Tibial nerve (tissue), 4 donors: ENCODE results near the gene CACNA1G.

ENCODE experiments used
- CTCF ChIP-seq, 5 experiments: fragments of 200-600 bp in 3 of 5; fragments of 450-650 bp in 2 of 5; sonication (generic) in 3 of 5; IDR thresholded peaks; one replicate each; pipeline ENCODE4 v1.5.1; 2016 to 2019; ENCODE audit warnings: antibody characterized with exemption in 5 of 5, mild to moderate bottlenecking in 3 of 5, moderate library complexity in 2 of 5
- EP300 ChIP-seq, 2 donors: sonication (generic); formaldehyde crosslinking; IDR thresholded peaks; one replicate each; pipeline ENCODE4 v1.6.1; 2017; ENCODE audit warnings: antibody characterized with exemption in 2 of 2, mild to moderate bottlenecking in 1 of 2

- TF ChIP-seq EP300 (IDR thresholded peaks at IDR 0.05) (no peak), CTCF (IDR thresholded peaks at IDR 0.05) (no peak)
These were observed 23.6 kb upstream of the CACNA1G start for GRCh38 chr17:50536683-50537646.
